Muscle of leg (tissue), 16 donors: ENCODE results near the gene OR7C1. TPM values are rescaled to one million over a fixed set of nuclear protein-coding genes. Genes with fewer than 3 reads are reported as not detected.
A peak's percentile ranks its signal among the peaks of the same experiment; 100 is the strongest.

Source experiments
- DNase-seq: peaks from one replicate; pipeline ENCODE4 v3.0.0; 2013
- H3K27ac ChIP-seq: one replicate; pipeline ENCODE4 v1.5.1; 2013; ENCODE audit warnings: mild to moderate bottlenecking, low read length, control low read depth
- H3K27me3 ChIP-seq: one replicate; pipeline ENCODE4 v1.6.1; 2013; ENCODE audit warnings: low read length; ENCODE audit not compliant: control insufficient read depth, insufficient read depth
- H3K36me3 ChIP-seq: one replicate; pipeline ENCODE4 v1.6.1; 2013; ENCODE audit warnings: low read length; ENCODE audit not compliant: control insufficient read depth, insufficient read depth
- H3K4me1 ChIP-seq: one replicate; pipeline ENCODE4 v1.6.1; 2013; ENCODE audit warnings: low read length; ENCODE audit not compliant: control insufficient read depth, insufficient read depth
- H3K4me3 ChIP-seq: one replicate; pipeline ENCODE4 v1.5.1; 2013; ENCODE audit warnings: low read length, control low read depth
- H3K9me3 ChIP-seq: replicated peaks from 2 replicates; pipeline ENCODE4 v1.6.1; 2013; ENCODE audit warnings: low read depth, low read length; ENCODE audit not compliant: control insufficient read depth
- WGBS: methylation state at CpG from one replicate; pipeline ENCODE4 v1.1.5; 2013; ENCODE audit warnings: missing lambda C conversion rate; ENCODE audit not compliant: insufficient coverage; 5-methylcytosine and 5-hydroxymethylcytosine counted together
- long read RNA-seq, 11 donors: transcript quantifications; one replicate each; lab custom pipeline, GENCODE V29; 2026
- polyA plus RNA-seq, 8 donors: library from polyadenylated mRNA; unstranded; fragments of 120-200 nt; gene quantifications; one replicate each; pipeline versions ENCODE4 v1.2.1 to v1.2.3, GENCODE V29; 2013; ENCODE audit warnings: inconsistent platforms in 1 of 8, low replicate concordance in 1 of 8; ENCODE audit not compliant: insufficient read length in 8 of 8, insufficient read depth in 1 of 8
- total RNA-seq: library from RNA; stranded (reverse); fragments of 120-200 nt; gene quantifications from one replicate; pipeline ENCODE4 v1.2.4, GENCODE V29; 2013

OR7C1 gene
- total RNA-seq (0.04 TPM), polyA plus RNA-seq (under 1 TPM; 0.11 to 0.29 (median 0.16) TPM)
- long read RNA-seq, donor 1, result 0 reads
- long read RNA-seq, donor 2, result 0 reads
- long read RNA-seq, donor 3, result 0 reads
- long read RNA-seq, donor 4, result 0 reads
- long read RNA-seq, donor 5, result 0 reads
- long read RNA-seq, donor 6, result 0 reads
- long read RNA-seq, donor 7, result 0 reads
- long read RNA-seq, donor 8, result 0 reads
- long read RNA-seq, donor 9, result 0 reads
- long read RNA-seq, donor 10, result 0 reads
- long read RNA-seq, donor 11, result 0 reads

- no CpG with 5 or more reads among the region's 1 CpG for WGBS
- Histone ChIP-seq H3K36me3 (no peaks in the 10 kb centered on the region), H3K4me1 (peaks cover 3% of the 10 kb centered on the region), H3K27ac (no peak within 1 kb of the TSS), H3K4me3 (no peak within 1 kb of the TSS), H3K27me3 (no peaks in the 10 kb centered on the region), H3K9me3 (no peaks in the 10 kb centered on the region)
- peak; percentile 14 for DNase-seq
Observed at GRCh38 chr19:14835011-14835410, at the start of gene OR7C1, which contains the start of gene OR7A5. TSS of gene OR7C1 (minus strand) at chr19:14835185. CDS start at chr19:14800136, 35,049 bp downstream. TSS of gene OR7A5 (minus strand) at chr19:14835185. CDS start at chr19:14828241, 6,944 bp downstream.

- Histone ChIP-seq H3K27me3 (no peaks in the 10 kb centered on the region), H3K4me1 (no peaks in the 10 kb centered on the region), H3K4me3 (no peak overlapping the region), H3K36me3 (no peaks in the 10 kb centered on the region), H3K27ac (no peak overlapping the region), H3K9me3 (no peaks in the 10 kb centered on the region)
- DNase-seq, result peak; percentile 33
- WGBS, result no CpG with 5 or more reads among the region's 4 CpGs
Observed at GRCh38 chr19:14871619-14872230, 36.7 kb upstream of the OR7C1 start.

GRCh38 chr19:14868497-14868896 is 33.5 kb upstream of the OR7C1 start:
- H3K9me3 ChIP-seq, result no peaks in the 10 kb centered on the region
- no peaks in the 10 kb centered on the region for H3K36me3 ChIP-seq
- 71% methylated on average over 1 of the region's 5 CpGs for WGBS
- no peaks in the 10 kb centered on the region for H3K4me1 ChIP-seq
- no peak overlapping the region for H3K27ac ChIP-seq
- no peak for DNase-seq
- no peaks in the 10 kb centered on the region for H3K27me3 ChIP-seq
- H3K4me3 ChIP-seq, result no peak overlapping the region

- no CpG with 5 or more reads among the region's 5 CpGs for WGBS
- H3K27me3 ChIP-seq, result no peaks in the 10 kb centered on the region
- no peaks in the 10 kb centered on the region for H3K9me3 ChIP-seq
- H3K27ac ChIP-seq, result no peak within 1 kb of the TSS
- no peaks in the 10 kb centered on the region for H3K4me1 ChIP-seq
- DNase-seq, result no peak
- no peaks in the 10 kb centered on the region for H3K36me3 ChIP-seq
- H3K4me3 ChIP-seq, result no peak within 1 kb of the TSS
Observed at GRCh38 chr19:14848822-14849221, 13.8 kb upstream of the OR7C1 start, which contains the start of gene OR7A10. TSS of gene OR7A10 (minus strand) at chr19:14848922. CDS start at chr19:14841877, 7,045 bp downstream.

GRCh38 chr19:14843578-14843977 is 8.6 kb upstream of the OR7C1 start:
- peak; percentile 28 for DNase-seq
- Histone ChIP-seq H3K27me3 (no peaks in the 10 kb centered on the region), H3K4me3 (no peak overlapping the region), H3K27ac (no peak overlapping the region), H3K4me1 (no peaks in the 10 kb centered on the region), H3K36me3 (no peaks in the 10 kb centered on the region), H3K9me3 (no peaks in the 10 kb centered on the region)
- WGBS, result no CpG with 5 or more reads among the region's 6 CpGs

GRCh38 chr19:14843169-14843568 is 8.2 kb upstream of the OR7C1 start:
- Histone ChIP-seq H3K27me3 (no peaks in the 10 kb centered on the region), H3K27ac (no peak overlapping the region), H3K36me3 (no peaks in the 10 kb centered on the region), H3K4me3 (no peak overlapping the region), H3K4me1 (no peaks in the 10 kb centered on the region), H3K9me3 (no peaks in the 10 kb centered on the region)
- no peak for DNase-seq
- WGBS, result no CpG with 5 or more reads among the region's 2 CpGs

GRCh38 chr19:14840206-14840605 is 5.2 kb upstream of the OR7C1 start:
- no peaks in the 10 kb centered on the region for H3K4me1 ChIP-seq
- H3K27ac ChIP-seq, result no peak overlapping the region
- H3K27me3 ChIP-seq, result no peaks in the 10 kb centered on the region
- no peak overlapping the region for H3K4me3 ChIP-seq
- H3K36me3 ChIP-seq, result no peaks in the 10 kb centered on the region
- no CpG with 5 or more reads among the region's 1 CpG for WGBS
- H3K9me3 ChIP-seq, result no peaks in the 10 kb centered on the region
- no peak for DNase-seq

GRCh38 chr19:14837391-14837790 is 2.4 kb upstream of the OR7C1 start:
- H3K4me1 ChIP-seq, result peaks cover 3% of the 10 kb centered on the region
- no peak overlapping the region for H3K27ac ChIP-seq
- H3K27me3 ChIP-seq, result no peaks in the 10 kb centered on the region
- DNase-seq, result no peak
- 82% methylated on average over 3 of the region's 4 CpGs for WGBS
- H3K36me3 ChIP-seq, result no peaks in the 10 kb centered on the region
- no peak overlapping the region for H3K4me3 ChIP-seq
- no peaks in the 10 kb centered on the region for H3K9me3 ChIP-seq

GRCh38 chr19:14830702-14831101 is 4.3 kb downstream of the OR7C1 start:
- Histone ChIP-seq H3K27ac (no peak overlapping the region), H3K36me3 (no peaks in the 10 kb centered on the region), H3K4me1 (peaks cover 3% of the 10 kb centered on the region), H3K27me3 (no peaks in the 10 kb centered on the region), H3K9me3 (no peaks in the 10 kb centered on the region), H3K4me3 (no peak overlapping the region)
- no peak for DNase-seq
- WGBS, result 79% methylated on average over 4 of the region's 4 CpGs

- Histone ChIP-seq H3K27ac (no peak overlapping the region), H3K36me3 (no peaks in the 10 kb centered on the region), H3K4me3 (no peak overlapping the region), H3K27me3 (no peaks in the 10 kb centered on the region), H3K9me3 (no peaks in the 10 kb centered on the region), H3K4me1 (no peaks in the 10 kb centered on the region)
- no peak for DNase-seq
- WGBS, result no CpG with 5 or more reads among the region's 2 CpGs
Observed at GRCh38 chr19:14826006-14826405, 9.0 kb downstream of the OR7C1 start.
